ENCODE data around the gene RALGDS.

Gene RALGDS

GRCh38 chr9:133051281-133051900 lies 69.6 kb downstream of the RALGDS start:
- DNase-seq (ENCODE audit: low spot score) = no peak

- DNase-seq (ENCODE audit: low spot score) = no peak
Observed at GRCh38 chr9:133050781-133051180, 70.3 kb downstream of the RALGDS start.

- DNase-seq (ENCODE audit: low spot score) = no peak
Observed at GRCh38 chr9:133050142-133050541, 70.9 kb downstream of the RALGDS start.

- no peak for DNase-seq (ENCODE audit: low spot score)
Observed at GRCh38 chr9:133049043-133049442, 72.0 kb downstream of the RALGDS start.

GRCh38 chr9:133048595-133048994 lies 72.4 kb downstream of the RALGDS start:
- DNase-seq (ENCODE audit: low spot score) = peak; percentile 58
